ENCODE data around the gene TAL1.
"Not testable (repeated sequence)": the region's sequence is repeated elsewhere in the genome, so short reads cannot be mapped to it uniquely, and the experiment has no call there.

The TAL1 gene

DNA sequence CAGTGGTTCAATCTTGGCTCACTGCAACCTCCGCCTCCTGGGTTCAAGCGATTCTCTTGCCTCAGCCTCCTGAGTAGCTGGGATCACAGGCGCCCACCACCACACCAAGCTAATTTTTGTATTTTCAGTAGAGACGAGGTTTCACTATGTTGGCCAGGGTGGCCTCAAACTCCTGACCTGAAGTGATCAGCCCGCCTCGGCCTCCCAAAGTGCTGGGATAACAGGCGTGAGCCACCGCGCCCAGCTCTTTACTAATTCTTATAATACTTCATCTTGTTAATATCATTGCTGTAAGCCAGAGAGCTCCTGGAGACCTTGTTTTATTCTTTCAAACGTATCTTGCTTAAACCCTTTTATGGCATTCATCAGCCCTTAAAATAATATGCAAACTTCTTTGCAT, 38.5 kb downstream of the TAL1 start:
- not testable (repeated sequence) for H2BK15ac ChIP-seq (ENCODE audit: low read depth, poor library complexity, severe bottlenecking); H3K18ac ChIP-seq (ENCODE audit: low read depth in 1 of 2, low read length in 2 of 2); H2BK5ac ChIP-seq (ENCODE audit: low read depth, low read length, poor library complexity, severe bottlenecking); DNase-seq; H3K79me1 ChIP-seq (replicated peaks; ENCODE audit: low read length, poor library complexity, severe bottlenecking); H2AFZ ChIP-seq (ENCODE audit: low read depth, low read length); H2AK5ac ChIP-seq (ENCODE audit: low read length, severe bottlenecking); H3K23ac ChIP-seq (ENCODE audit: low read length in 2 of 2); H3K4me3 ChIP-seq (ENCODE audit: insufficient read depth in 1 of 2, low read depth in 1 of 2, low read length in 2 of 2); H3K4ac ChIP-seq (ENCODE audit: low read depth in 1 of 2, low read length in 2 of 2); H3K4me2 ChIP-seq (ENCODE audit: low read length, poor library complexity, severe bottlenecking); H3K9me3 ChIP-seq (ENCODE audit: control insufficient read depth, low read length); H2BK12ac ChIP-seq (ENCODE audit: low read length in 2 of 2); H3K14ac ChIP-seq (ENCODE audit: low read length in 2 of 2); H2BK120ac ChIP-seq (ENCODE audit: low read depth, low read length); H3K9ac ChIP-seq (ENCODE audit: low read length); H3K27ac ChIP-seq (ENCODE audit: low read length, poor library complexity, severe bottlenecking); H4K91ac ChIP-seq (ENCODE audit: low read length); H3K36me3 ChIP-seq (ENCODE audit: control insufficient read depth in 1 of 2, insufficient read depth in 2 of 2, low read depth in 1 of 2, low read length in 2 of 2); H4K8ac ChIP-seq (ENCODE audit: low read length)
- Histone ChIP-seq H3K4me1 (ENCODE audit: control insufficient read depth, insufficient read depth, low read depth, low read length) (peaks cover 31% of the 10 kb centered on the region), H3K27me3 (ENCODE audit: control insufficient read depth in 1 of 2, insufficient read depth in 1 of 2, low read length in 2 of 2) (peaks cover 6 to 32% of the 10 kb centered on the region in 2 experiments)
- WGBS, result 88% methylated on average over 10 of the region's 10 CpGs

DNA sequence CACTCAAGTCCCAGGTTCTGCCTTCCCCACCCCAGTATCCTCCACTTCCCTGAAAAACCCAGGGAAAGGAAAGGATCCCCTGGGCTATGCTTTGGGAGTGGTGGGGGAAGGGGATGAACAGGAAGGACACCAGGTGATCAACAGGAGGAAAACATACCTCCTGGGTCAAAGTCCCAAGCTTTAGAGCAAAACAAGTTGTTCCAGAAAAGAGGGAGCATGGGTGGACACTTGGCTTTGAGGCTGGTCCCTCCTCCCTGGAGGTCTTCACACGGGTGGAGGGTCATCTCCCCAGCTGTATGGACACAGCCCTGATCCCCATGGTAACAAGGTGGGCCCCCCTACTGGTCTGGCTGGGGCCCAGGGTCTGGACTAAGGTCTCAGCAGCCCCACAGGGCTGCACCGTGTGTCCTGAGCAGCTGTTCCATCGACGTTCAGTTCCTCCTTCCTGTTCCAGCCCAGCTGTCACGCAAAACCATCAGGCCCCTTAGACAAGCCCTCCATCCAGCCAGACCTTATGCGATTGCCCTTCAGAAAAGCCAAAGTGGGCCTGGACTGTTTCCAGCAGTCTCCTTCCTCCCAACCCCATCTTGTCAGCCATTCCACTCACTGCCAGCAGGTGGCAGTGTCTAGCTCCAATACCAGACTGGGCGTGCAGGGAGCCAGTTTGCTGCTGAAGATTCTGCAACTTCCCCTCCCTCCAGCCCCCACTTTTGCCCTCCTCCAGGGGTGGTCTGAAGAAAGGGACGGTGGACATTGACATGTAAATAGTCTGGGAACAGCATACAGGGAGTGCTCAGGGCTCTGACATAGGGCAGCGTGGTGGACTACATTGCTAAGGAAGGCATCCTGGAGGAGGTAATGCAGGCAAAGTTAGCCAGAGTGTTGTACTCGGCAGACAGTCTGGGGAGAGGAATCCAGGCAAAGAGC, 39.3 kb downstream of the TAL1 start:
- H3K79me1 ChIP-seq (replicated peaks; ENCODE audit: low read length, poor library complexity, severe bottlenecking), result no peaks in the 10 kb centered on the region
- peak overlapping the region; percentile 46 for H2BK5ac ChIP-seq (ENCODE audit: low read depth, low read length, poor library complexity, severe bottlenecking)
- no peaks in the 10 kb centered on the region for H3K36me3 ChIP-seq (ENCODE audit: control insufficient read depth in 1 of 2, insufficient read depth in 2 of 2, low read depth in 1 of 2, low read length in 2 of 2)
- H3K27me3 ChIP-seq (ENCODE audit: control insufficient read depth in 1 of 2, insufficient read depth in 1 of 2, low read length in 2 of 2), result peaks cover 0 to 24% of the 10 kb centered on the region in 2 experiments
- H4K91ac ChIP-seq (ENCODE audit: low read length), result no peak overlapping the region
- no peak overlapping the region for H4K8ac ChIP-seq (ENCODE audit: low read length)
- no peak overlapping the region for H3K4ac ChIP-seq (ENCODE audit: low read depth in 1 of 2, low read length in 2 of 2)
- no peak overlapping the region for H3K14ac ChIP-seq (ENCODE audit: low read length in 2 of 2)
- peak overlapping the region; percentile 95 for H2AK5ac ChIP-seq (ENCODE audit: low read length, severe bottlenecking)
- peak overlapping the region; percentile 96 for H3K27ac ChIP-seq (ENCODE audit: low read length, poor library complexity, severe bottlenecking)
- H3K23ac ChIP-seq (ENCODE audit: low read length in 2 of 2), result no peak overlapping the region
- peak overlapping the region; percentile 5 for H2AFZ ChIP-seq (ENCODE audit: low read depth, low read length)
- H3K4me3 ChIP-seq (ENCODE audit: insufficient read depth in 1 of 2, low read depth in 1 of 2, low read length in 2 of 2), result no peak overlapping the region
- no peak overlapping the region for H2BK120ac ChIP-seq (ENCODE audit: low read depth, low read length)
- H3K18ac ChIP-seq (ENCODE audit: low read depth in 1 of 2, low read length in 2 of 2), result no peak overlapping the region
- H3K4me2 ChIP-seq (ENCODE audit: low read length, poor library complexity, severe bottlenecking), result no peak overlapping the region
- 13% methylated on average over 9 of the region's 10 CpGs for WGBS
- peaks cover 31% of the 10 kb centered on the region for H3K4me1 ChIP-seq (ENCODE audit: control insufficient read depth, insufficient read depth, low read depth, low read length)
- H2BK12ac ChIP-seq (ENCODE audit: low read length in 2 of 2), result no peak overlapping the region
- peak; percentile 66 for DNase-seq
- no peak overlapping the region for H2BK15ac ChIP-seq (ENCODE audit: low read depth, poor library complexity, severe bottlenecking)
- no peaks in the 10 kb centered on the region for H3K9me3 ChIP-seq (ENCODE audit: control insufficient read depth, low read length)
- H3K9ac ChIP-seq (ENCODE audit: low read length), result peak overlapping the region; percentile 22

DNA sequence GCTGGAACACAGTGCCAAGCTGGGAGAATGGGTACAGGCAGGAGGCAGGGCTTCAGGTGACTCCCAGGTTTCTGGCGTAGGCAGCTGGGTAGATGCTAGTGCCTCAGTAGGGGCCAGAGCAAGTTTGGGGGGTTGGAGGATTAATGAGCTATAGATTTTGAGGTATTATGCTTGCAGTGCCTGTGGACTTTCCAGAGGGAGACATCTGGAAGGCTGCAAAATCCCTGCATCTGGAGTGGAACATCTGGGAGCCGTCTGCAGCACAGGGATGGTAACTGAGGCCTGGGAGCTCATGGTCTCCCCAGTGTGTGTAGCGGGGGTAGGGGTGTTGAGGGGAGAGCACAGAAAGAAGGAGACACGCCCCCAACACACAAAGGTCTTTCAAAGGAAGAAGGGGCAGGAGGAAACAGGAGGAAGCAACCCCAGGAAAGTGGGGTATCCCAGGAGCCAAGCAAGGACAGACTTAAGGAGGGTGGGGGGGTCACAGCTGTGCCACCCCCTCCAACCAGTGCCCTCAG, 40.0 kb downstream of the TAL1 start:
- Histone ChIP-seq H3K9ac (ENCODE audit: low read length) (no peak overlapping the region), H2AK5ac (ENCODE audit: low read length, severe bottlenecking) (peak overlapping the region; percentile 95), H3K79me1 (replicated peaks; ENCODE audit: low read length, poor library complexity, severe bottlenecking) (no peaks in the 10 kb centered on the region), H2BK120ac (ENCODE audit: low read depth, low read length) (no peak overlapping the region), H2BK5ac (ENCODE audit: low read depth, low read length, poor library complexity, severe bottlenecking) (peak overlapping the region; percentile 54), H3K18ac (ENCODE audit: low read depth in 1 of 2, low read length in 2 of 2) (no peak overlapping the region), H3K4ac (ENCODE audit: low read depth in 1 of 2, low read length in 2 of 2) (no peak overlapping the region), H3K4me1 (ENCODE audit: control insufficient read depth, insufficient read depth, low read depth, low read length) (peaks cover 31% of the 10 kb centered on the region), H3K23ac (ENCODE audit: low read length in 2 of 2) (no peak overlapping the region), H2BK15ac (ENCODE audit: low read depth, poor library complexity, severe bottlenecking) (no peak overlapping the region), H3K14ac (ENCODE audit: low read length in 2 of 2) (no peak overlapping the region), H3K36me3 (ENCODE audit: control insufficient read depth in 1 of 2, insufficient read depth in 2 of 2, low read depth in 1 of 2, low read length in 2 of 2) (no peaks in the 10 kb centered on the region), H3K9me3 (ENCODE audit: control insufficient read depth, low read length) (no peaks in the 10 kb centered on the region), H4K8ac (ENCODE audit: low read length) (no peak overlapping the region), H3K4me2 (ENCODE audit: low read length, poor library complexity, severe bottlenecking) (no peak overlapping the region), H2BK12ac (ENCODE audit: low read length in 2 of 2) (no peak overlapping the region), H3K27me3 (ENCODE audit: control insufficient read depth in 1 of 2, insufficient read depth in 1 of 2, low read length in 2 of 2) (peaks cover 0 to 21% of the 10 kb centered on the region in 2 experiments), H3K27ac (ENCODE audit: low read length, poor library complexity, severe bottlenecking) (peak overlapping the region; percentile 96), H3K4me3 (ENCODE audit: insufficient read depth in 1 of 2, low read depth in 1 of 2, low read length in 2 of 2) (no peak overlapping the region), H2AFZ (ENCODE audit: low read depth, low read length) (no peak overlapping the region), H4K91ac (ENCODE audit: low read length) (no peak overlapping the region)
- 77% methylated on average over 2 of the region's 4 CpGs for WGBS
- DNase-seq, result no peak

DNA sequence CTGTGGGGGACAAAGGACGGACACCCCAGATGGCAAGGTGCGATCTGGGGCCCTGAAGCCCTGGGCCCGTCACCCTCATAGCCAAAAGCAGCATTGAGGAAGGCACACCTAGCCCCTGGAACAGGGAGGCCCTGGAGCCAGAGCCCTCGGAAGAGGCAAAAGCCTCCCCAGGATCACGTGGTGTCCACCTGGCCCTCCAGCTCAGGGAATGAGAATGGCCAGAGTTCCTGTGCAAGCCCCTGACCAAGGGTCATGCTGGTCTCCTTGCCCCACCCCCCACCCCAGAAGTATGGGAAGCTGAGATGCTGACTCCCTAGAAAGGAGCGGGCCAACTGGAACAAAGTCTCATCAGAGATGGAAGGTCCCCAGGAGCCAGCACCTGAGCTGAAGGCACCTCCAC, 41.2 kb downstream of the TAL1 start:
- H3K14ac ChIP-seq (ENCODE audit: low read length in 2 of 2), result no peak overlapping the region
- no peaks in the 10 kb centered on the region for H3K79me1 ChIP-seq (replicated peaks; ENCODE audit: low read length, poor library complexity, severe bottlenecking)
- H2BK5ac ChIP-seq (ENCODE audit: low read depth, low read length, poor library complexity, severe bottlenecking), result peak overlapping the region; percentile 88
- DNase-seq, result no peak
- no peak overlapping the region for H3K4me2 ChIP-seq (ENCODE audit: low read length, poor library complexity, severe bottlenecking)
- peak overlapping the region; percentile 100 for H2AK5ac ChIP-seq (ENCODE audit: low read length, severe bottlenecking)
- 93% methylated on average over 6 of the region's 6 CpGs for WGBS
- no peak overlapping the region for H3K4me3 ChIP-seq (ENCODE audit: insufficient read depth in 1 of 2, low read depth in 1 of 2, low read length in 2 of 2)
- H3K4ac ChIP-seq (ENCODE audit: low read depth in 1 of 2, low read length in 2 of 2), result no peak overlapping the region
- H3K36me3 ChIP-seq (ENCODE audit: control insufficient read depth in 1 of 2, insufficient read depth in 2 of 2, low read depth in 1 of 2, low read length in 2 of 2), result no peaks in the 10 kb centered on the region
- no peak overlapping the region for H3K18ac ChIP-seq (ENCODE audit: low read depth in 1 of 2, low read length in 2 of 2)
- no peaks in the 10 kb centered on the region for H3K9me3 ChIP-seq (ENCODE audit: control insufficient read depth, low read length)
- no peak overlapping the region for H4K91ac ChIP-seq (ENCODE audit: low read length)
- H2BK15ac ChIP-seq (ENCODE audit: low read depth, poor library complexity, severe bottlenecking), result no peak overlapping the region
- peak overlapping the region; percentile 36 for H3K9ac ChIP-seq (ENCODE audit: low read length)
- H3K4me1 ChIP-seq (ENCODE audit: control insufficient read depth, insufficient read depth, low read depth, low read length), result peaks cover 31% of the 10 kb centered on the region
- no peak overlapping the region for H4K8ac ChIP-seq (ENCODE audit: low read length)
- H3K23ac ChIP-seq (ENCODE audit: low read length in 2 of 2), result no peak overlapping the region
- peak overlapping the region; percentile 81 for H3K27ac ChIP-seq (ENCODE audit: low read length, poor library complexity, severe bottlenecking)
- H2BK120ac ChIP-seq (ENCODE audit: low read depth, low read length), result no peak overlapping the region
- H2AFZ ChIP-seq (ENCODE audit: low read depth, low read length), result no peak overlapping the region
- H2BK12ac ChIP-seq (ENCODE audit: low read length in 2 of 2), result no peak overlapping the region
- peaks cover 0 to 21% of the 10 kb centered on the region in 2 experiments for H3K27me3 ChIP-seq (ENCODE audit: control insufficient read depth in 1 of 2, insufficient read depth in 1 of 2, low read length in 2 of 2)

All from mesenchymal stem cell (in vitro differentiated cells and primary cell).